DOHH2 (cell line): ENCODE results near the gene TAF1B.

ENCODE experiments used
- CTCF ChIP-seq: fragments of 200-600 bp; sonication (generic); IDR thresholded peaks from one replicate; pipeline ENCODE4 v1.5.1; 2014; ENCODE audit warnings: antibody characterized with exemption, mild to moderate bottlenecking, low read depth, low read length; ENCODE audit not compliant: poor library complexity, severe bottlenecking
- EZH2phosphoT487 ChIP-seq: fragments of 200-600 bp; sonication (generic); IDR thresholded peaks from 2 replicates; pipeline ENCODE4 v1.6.1; 2017; ENCODE audit warnings: borderline replicate concordance, mild to moderate bottlenecking, antibody characterized with exemption, low read length, moderate library complexity, mixed read lengths

DNA sequence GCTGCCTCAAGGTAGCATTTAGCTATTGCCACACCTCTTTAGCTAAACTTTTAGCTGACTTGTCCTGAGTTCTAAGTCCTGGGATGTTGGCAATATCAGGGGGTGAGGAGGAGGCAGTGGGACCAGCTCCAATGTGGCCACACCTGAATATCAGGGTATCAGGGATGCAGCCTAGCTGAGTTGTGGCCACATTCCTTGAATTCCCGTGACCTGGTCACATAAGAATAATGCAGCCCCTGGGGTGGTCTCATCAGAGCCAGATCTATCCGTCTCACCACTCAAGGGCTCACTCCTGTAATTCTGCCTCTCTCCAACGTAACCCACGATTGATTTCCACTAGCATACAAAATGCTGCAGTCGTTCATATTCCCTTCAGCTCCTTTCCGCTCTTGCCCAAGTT, 11.6 kb upstream of the TAF1B start:
- TF ChIP-seq EZH2phosphoT487 (no peak), CTCF (no peak)
